Measurements from ENCODE around the gene ARHGEF17.

DNA sequence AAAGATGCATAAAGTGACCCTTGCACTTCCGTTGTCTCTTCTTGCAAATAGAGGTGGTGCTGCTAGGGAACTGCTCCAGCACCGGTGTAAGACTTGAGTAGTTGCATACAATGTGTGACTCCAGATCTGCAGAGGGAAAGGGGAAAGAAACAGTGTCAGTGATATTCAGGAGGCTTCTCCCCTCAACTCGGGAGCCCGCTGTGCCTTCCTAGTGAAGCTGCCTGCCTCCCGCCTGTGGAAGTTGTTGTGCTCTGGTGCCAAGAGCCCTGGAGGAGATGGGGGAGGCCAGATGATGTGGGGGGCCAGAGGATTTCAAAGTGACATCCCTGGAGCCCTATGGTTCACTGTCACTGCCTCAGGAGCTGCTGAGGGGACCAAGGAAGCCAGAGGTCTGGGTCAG is 98.5 kb downstream of the ARHGEF17 start:
- no peak for TF ChIP-seq POLR2A (IDR thresholded peaks at IDR 0.05; ENCODE audit: low read length)
- TF ChIP-seq GATA1 (IDR thresholded peaks at IDR 0.05; ENCODE audit: low read depth, low read length): no peak

All from erythroblast (primary cell).